Cardiac fibroblast (primary cell): ENCODE data around the gene CPLX4.
"Not testable (repeated sequence)": the region's sequence is repeated elsewhere in the genome, so short reads cannot be mapped to it uniquely, and the experiment has no call there.

Experiments used
- DNase-seq, 2 donors: peaks; one replicate each; pipeline versions ENCODE4 v3.0.0 to v3.0.0-alpha.2; 2010; ENCODE audit warnings: low read depth in 2 of 2
- H3K4me3 ChIP-seq, 2 donors: replicated peaks in 1 of 2; 1 replicate in 1 of 2; 2 replicates in 1 of 2; pipeline ENCODE4 v1.5.1; 2011; ENCODE audit warnings: low read depth in 2 of 2, low read length in 2 of 2, mild to moderate bottlenecking in 2 of 2, moderate library complexity in 1 of 2
- TF ChIP-seq, protein P1 (sequence below): IDR thresholded peaks from one replicate; pipeline ENCODE4 v1.5.1; 2011; ENCODE audit warnings: low read depth, mild to moderate bottlenecking, low read length, inconsistent platforms

CPLX4 gene

DNA sequence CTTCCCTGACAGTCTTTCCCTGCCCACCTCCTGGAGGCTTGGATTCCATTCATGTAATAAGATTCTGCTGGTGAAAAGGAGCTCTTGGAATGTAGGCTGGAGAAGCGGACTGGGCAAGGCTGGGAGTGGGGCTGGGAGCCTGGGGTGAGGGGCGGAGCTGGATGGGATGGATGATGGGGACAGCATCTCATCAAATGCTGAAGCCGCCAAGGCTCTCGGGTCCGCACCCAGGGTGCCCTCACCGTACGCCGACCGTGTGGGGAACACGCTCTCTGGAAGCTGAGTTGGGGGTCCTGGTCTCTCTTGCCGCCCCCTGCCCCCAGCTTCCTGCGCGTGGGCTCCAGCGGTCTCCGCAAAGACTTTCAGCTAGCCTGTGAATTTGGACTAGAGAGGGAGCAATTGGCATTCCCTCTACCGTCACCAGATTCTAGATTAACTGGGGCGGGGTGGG, 54.3 kb downstream of the CPLX4 start:
- DNase-seq: no peak
- TF ChIP-seq, protein P1, sequence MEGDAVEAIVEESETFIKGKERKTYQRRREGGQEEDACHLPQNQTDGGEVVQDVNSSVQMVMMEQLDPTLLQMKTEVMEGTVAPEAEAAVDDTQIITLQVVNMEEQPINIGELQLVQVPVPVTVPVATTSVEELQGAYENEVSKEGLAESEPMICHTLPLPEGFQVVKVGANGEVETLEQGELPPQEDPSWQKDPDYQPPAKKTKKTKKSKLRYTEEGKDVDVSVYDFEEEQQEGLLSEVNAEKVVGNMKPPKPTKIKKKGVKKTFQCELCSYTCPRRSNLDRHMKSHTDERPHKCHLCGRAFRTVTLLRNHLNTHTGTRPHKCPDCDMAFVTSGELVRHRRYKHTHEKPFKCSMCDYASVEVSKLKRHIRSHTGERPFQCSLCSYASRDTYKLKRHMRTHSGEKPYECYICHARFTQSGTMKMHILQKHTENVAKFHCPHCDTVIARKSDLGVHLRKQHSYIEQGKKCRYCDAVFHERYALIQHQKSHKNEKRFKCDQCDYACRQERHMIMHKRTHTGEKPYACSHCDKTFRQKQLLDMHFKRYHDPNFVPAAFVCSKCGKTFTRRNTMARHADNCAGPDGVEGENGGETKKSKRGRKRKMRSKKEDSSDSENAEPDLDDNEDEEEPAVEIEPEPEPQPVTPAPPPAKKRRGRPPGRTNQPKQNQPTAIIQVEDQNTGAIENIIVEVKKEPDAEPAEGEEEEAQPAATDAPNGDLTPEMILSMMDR: no peak
- H3K4me3 ChIP-seq: no peak overlapping the region

DNA sequence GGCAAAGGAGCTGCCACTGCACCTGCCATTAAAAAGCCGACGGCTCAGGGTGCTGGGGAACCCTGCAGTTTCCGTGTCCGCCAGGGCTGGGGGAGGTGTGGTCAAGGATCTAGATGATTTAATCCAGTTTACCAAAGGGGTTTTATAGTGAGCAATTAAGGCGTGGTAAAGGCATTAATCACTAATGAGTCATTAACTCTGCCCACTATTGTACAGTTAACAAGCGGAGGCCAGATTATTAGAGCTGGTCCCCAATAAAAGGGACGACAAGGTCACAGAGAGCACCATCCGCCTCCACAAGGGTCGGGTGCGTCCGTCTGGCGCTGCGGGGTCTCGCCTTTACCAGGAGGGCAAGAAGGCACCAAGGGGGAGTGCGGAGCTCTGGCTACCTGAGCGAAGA, 54.8 kb downstream of the CPLX4 start:
- no peak overlapping the region for H3K4me3 ChIP-seq
- TF ChIP-seq, protein P1: no peak
- DNase-seq: no peak

DNA sequence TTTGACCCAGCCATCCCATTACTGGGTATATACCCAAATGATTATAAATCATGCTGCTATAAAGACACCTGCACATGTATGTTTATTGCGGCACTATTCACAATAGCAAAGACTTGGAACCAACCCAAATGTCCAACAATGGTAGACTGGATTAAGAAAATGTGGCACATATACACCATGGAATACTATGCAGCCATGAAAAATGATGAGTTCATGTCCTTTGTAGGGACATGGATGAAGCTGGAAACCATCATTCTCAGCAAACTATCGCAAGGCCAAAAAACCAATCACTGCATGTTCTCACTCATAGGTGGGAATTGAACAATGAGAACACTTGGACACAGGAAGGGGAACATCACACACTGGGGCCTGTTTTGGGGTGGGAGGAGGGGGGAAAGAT, 56.2 kb downstream of the CPLX4 start:
- not testable (repeated sequence) for DNase-seq, H3K4me3 ChIP-seq

DNA sequence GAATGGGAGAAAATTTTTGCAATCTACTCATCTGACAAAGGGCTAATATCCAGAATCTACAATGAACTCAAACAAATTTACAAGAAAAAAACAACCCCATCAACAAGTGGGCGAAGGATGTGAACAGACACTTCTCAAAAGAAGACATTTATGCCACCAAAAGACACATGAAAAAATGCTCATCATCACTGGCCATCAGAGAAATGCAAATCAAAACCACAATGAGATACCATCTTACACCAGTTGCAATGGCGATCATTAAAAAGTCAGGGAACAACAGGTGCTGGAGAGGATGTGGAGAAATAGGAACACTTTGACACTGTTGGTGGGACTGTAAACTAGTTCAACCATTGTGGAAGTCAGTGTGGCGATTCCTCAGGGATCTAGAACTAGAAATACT, 56.6 kb downstream of the CPLX4 start:
- not testable (repeated sequence) for H3K4me3 ChIP-seq

DNA sequence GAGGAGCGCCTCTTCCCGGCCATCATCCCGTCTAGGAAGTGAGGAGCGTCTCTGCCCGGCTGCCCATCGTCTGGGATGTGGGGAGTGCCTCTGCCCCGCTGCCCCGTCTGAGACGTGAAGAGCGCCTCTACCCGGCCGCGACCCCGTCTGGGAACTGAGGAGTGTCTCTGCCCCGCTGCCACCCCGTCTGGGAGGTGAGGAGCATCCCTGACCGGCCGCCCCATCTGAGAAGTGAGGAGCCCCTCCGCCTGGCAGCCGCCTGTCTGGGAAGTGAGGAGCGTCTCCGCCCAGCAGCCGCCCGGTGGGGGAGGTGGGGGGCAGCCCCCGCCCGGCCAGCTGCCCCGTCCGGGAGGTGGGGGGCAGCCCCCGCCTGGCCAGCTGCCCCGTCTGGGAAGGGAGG, 63.0 kb downstream of the CPLX4 start:
- H3K4me3 ChIP-seq, DNase-seq: not testable (repeated sequence)

More for the DNA sequence above, 56.6 kb downstream of the CPLX4 start:
- not testable (repeated sequence) for DNase-seq

DNA sequence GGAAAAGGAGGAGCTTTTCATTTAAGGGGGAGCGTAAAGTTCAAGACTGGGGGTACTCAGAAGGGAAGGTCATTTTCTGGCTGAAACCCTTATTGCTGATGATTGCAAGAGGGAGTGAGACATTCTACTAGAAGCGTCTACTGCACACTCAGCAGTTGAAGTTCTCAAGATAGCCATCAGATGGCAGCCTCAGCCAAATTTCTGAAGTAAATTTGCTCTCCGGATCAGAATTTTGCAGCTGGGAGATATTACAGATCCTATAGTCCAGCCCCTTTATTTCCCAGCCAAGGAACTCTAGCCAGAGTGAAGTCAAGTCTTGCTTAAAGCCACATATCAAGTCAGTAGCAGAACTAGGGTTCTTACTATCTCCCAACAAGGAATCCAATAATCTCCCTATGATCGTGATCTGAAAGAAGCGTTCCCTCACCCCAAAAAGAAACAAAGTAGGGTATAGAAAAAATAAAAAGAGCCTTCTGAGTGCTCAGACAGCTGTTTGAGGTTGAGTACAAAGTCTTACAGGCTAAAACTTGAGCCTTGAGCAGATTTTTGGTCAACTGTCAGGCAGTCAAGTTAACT, 69.2 kb downstream of the CPLX4 start:
- DNase-seq: peak; percentile 89 to 92
- TF ChIP-seq, protein P1: peak; percentile 83
- H3K4me3 ChIP-seq: no peak overlapping the region

DNA sequence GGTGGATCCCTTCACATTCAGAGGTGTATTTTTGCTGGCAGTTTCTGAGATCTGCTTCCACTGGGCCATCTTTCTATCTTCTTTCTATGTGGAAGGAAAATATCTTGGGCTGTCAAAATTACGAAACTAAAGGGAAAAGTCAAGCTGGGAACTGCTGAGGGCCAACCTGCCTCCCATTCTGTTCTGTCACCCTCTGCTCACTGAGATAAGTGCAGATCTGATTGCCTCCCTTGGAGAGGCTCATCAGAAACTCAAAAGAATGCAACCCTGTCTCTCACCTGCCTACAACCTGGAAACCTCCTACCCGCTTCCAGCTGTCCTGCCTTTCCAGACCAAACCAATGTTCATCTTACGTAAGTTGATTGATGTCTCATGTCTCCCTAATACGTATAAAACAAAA, 71.7 kb downstream of the CPLX4 start:
- no peak overlapping the region for H3K4me3 ChIP-seq
- DNase-seq: no peak
- TF ChIP-seq, protein P1: no peak
